CD4-positive, alpha-beta T cell (primary cell): ENCODE data around the gene GIPR. TPM values are rescaled to one million over a fixed set of nuclear protein-coding genes. Genes with fewer than 3 reads are reported as not detected.

Experiments
- ATAC-seq: fragments of 200-7000 bp; cut with Tn5 transposase; one replicate; pipeline ENCODE4 v1.10.0; 2022; ENCODE audit warnings: mild to moderate bottlenecking; ENCODE audit not compliant: poor library complexity
- CTCF ChIA-PET: fragments of 350-600 bp; sonication (Branson Sonifier 250); formaldehyde crosslinking; loops from one replicate; lab custom pipeline; 2021; ENCODE audit warnings: antibody characterized with exemption, inconsistent platforms; lab: Charles Lee
- POLR2A ChIA-PET: fragments of 350-600 bp; sonication (Branson Sonifier 250); formaldehyde crosslinking; loops from one replicate; lab custom pipeline; 2021; ENCODE audit warnings: antibody characterized with exemption, inconsistent platforms; lab: Charles Lee
- DNase-seq, 14 experiments: peaks; one replicate each; pipeline ENCODE4 v3.0.0-alpha.2; 2013 to 2020; ENCODE audit warnings: mixed read lengths in 2 of 14
- H3K27ac ChIP-seq, 2 donors: one replicate each; pipeline versions ENCODE4 v1.5.1 to v1.7.0; 2013; ENCODE audit warnings: low read length in 2 of 2, low read depth in 1 of 2, mild to moderate bottlenecking in 1 of 2
- H3K27me3 ChIP-seq, 2 experiments: 1 replicate in 1 of 2; 2 replicates in 1 of 2; pipeline versions ENCODE4 v1.6.1 to v1.7.0; 2013; ENCODE audit warnings: low read length in 2 of 2, control low read depth in 1 of 2, mild to moderate bottlenecking in 1 of 2, moderate library complexity in 1 of 2; ENCODE audit not compliant: insufficient read depth in 2 of 2, control insufficient read depth in 1 of 2
- H3K36me3 ChIP-seq: one replicate; pipeline ENCODE4 v1.6.1; 2013; ENCODE audit warnings: low read length, control low read depth; ENCODE audit not compliant: insufficient read depth
- H3K4me1 ChIP-seq: one replicate; pipeline ENCODE4 v1.6.1; 2013; ENCODE audit warnings: low read length, control low read depth; ENCODE audit not compliant: insufficient read depth
- H3K4me3 ChIP-seq: one replicate; pipeline ENCODE4 v1.5.1; 2013; ENCODE audit warnings: mild to moderate bottlenecking, low read length, moderate library complexity
- H3K9me3 ChIP-seq, 2 experiments: 1 replicate in 1 of 2; 2 replicates in 1 of 2; pipeline versions ENCODE4 v1.6.1 to v1.7.0; 2013; ENCODE audit warnings: low read length in 2 of 2, mild to moderate bottlenecking in 2 of 2, control low read depth in 1 of 2, moderate library complexity in 1 of 2; ENCODE audit not compliant: control insufficient read depth in 1 of 2, insufficient read depth in 1 of 2
- H3K27ac Mint-ChIP-seq: one replicate; pipeline ENCODE4 v1.8.0; 2020; ENCODE audit warnings: mixed read lengths
- H3K27me3 Mint-ChIP-seq: one replicate; pipeline ENCODE4 v1.8.0; 2021; ENCODE audit warnings: mixed read lengths
- H3K36me3 Mint-ChIP-seq: one replicate; pipeline ENCODE4 v1.8.0; 2021; ENCODE audit warnings: low read depth, mixed read lengths
- H3K4me1 Mint-ChIP-seq: one replicate; pipeline ENCODE4 v1.8.0; 2021; ENCODE audit warnings: low read depth, mixed read lengths
- H3K4me3 Mint-ChIP-seq: one replicate; pipeline ENCODE4 v1.8.0; 2020; ENCODE audit warnings: mild to moderate bottlenecking, mixed read lengths
- H3K9me3 Mint-ChIP-seq: one replicate; pipeline ENCODE4 v1.8.0; 2020; ENCODE audit warnings: mixed read lengths
- intact Hi-C, 2 experiments: fragments of 100-400 bp; cut with DNase I in 1 of 2; cut with micrococcal nuclease in 1 of 2; formaldehyde crosslinking; loops; one replicate each; pipeline versions ENCODE4 v1.15.1 to v1.9.0; 2023 to 2025; cut with DNase I, micrococcal nuclease
- total RNA-seq, 174 experiments: library from RNA in 2 of 174; stranded (reverse) in 2 of 174; gene quantifications; one replicate each; pipeline ENCODE4 v1.2.3 and lab custom pipeline; 2021 to 2026
- TF ChIP-seq, protein P1 (sequence below): fragments of 200-600 bp; IDR thresholded peaks from one replicate; pipeline ENCODE4 v1.8.0; 2022; ENCODE audit warnings: antibody characterized with exemption, mild to moderate bottlenecking

Gene GIPR
- total RNA-seq, 2 experiments from 2014 or later: 2.4 to 3.0 TPM

- peak in 5 of 14 experiments; percentile 16 to 58 (median 46) for DNase-seq
- peaks cover 46% of the 10 kb centered on the region for H3K4me1 ChIP-seq
- H3K27ac ChIP-seq: no peak overlapping the region
- H3K4me3 ChIP-seq: peak overlapping the region; percentile 57
- peaks cover 47% of the 10 kb centered on the region for H3K27me3 Mint-ChIP-seq
- H3K27me3 ChIP-seq: peaks cover 9 to 18% of the 10 kb centered on the region in 2 experiments
- intact Hi-C loops: no loop called here
- no peaks in the 10 kb centered on the region for H3K9me3 Mint-ChIP-seq
- ChIA-PET POLR2A (interaction anchor here (1.2 to 2.7 kb wide), 3 partner anchors 9 to 24 kb away, joined by 3 to 12 read pairs (median 4); partner anchors contain the start of genes QPCTL and SNRPD2), CTCF (interaction anchor here (1.0 to 2.5 kb wide), 3 partner anchors 9 to 229 kb away, joined by 4 to 16 read pairs (median 9); no protein-coding TSS in a partner anchor)
- H3K27ac Mint-ChIP-seq: no peak overlapping the region
- peak; percentile 24 for ATAC-seq
- H3K4me3 Mint-ChIP-seq: peak overlapping the region; percentile 87
- peaks cover 0 to 18% of the 10 kb centered on the region in 2 experiments for H3K9me3 ChIP-seq
- H3K36me3 ChIP-seq: no peaks in the 10 kb centered on the region
- TF ChIP-seq, protein P1, sequence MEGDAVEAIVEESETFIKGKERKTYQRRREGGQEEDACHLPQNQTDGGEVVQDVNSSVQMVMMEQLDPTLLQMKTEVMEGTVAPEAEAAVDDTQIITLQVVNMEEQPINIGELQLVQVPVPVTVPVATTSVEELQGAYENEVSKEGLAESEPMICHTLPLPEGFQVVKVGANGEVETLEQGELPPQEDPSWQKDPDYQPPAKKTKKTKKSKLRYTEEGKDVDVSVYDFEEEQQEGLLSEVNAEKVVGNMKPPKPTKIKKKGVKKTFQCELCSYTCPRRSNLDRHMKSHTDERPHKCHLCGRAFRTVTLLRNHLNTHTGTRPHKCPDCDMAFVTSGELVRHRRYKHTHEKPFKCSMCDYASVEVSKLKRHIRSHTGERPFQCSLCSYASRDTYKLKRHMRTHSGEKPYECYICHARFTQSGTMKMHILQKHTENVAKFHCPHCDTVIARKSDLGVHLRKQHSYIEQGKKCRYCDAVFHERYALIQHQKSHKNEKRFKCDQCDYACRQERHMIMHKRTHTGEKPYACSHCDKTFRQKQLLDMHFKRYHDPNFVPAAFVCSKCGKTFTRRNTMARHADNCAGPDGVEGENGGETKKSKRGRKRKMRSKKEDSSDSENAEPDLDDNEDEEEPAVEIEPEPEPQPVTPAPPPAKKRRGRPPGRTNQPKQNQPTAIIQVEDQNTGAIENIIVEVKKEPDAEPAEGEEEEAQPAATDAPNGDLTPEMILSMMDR: no peak
- peaks cover 44% of the 10 kb centered on the region for H3K4me1 Mint-ChIP-seq
- no peaks in the 10 kb centered on the region for H3K36me3 Mint-ChIP-seq
Observed at GRCh38 chr19:45668342-45668871, 386 bp downstream of the GIPR start.

GRCh38 chr19:45670670-45671453 lies 2.8 kb downstream of the GIPR start:
- TF ChIP-seq, protein P1: no peak
- intact Hi-C loops: no loop called here
- peaks cover 39% of the 10 kb centered on the region for H3K4me1 Mint-ChIP-seq
- no peaks in the 10 kb centered on the region for H3K36me3 Mint-ChIP-seq
- H3K4me3 Mint-ChIP-seq: peak overlapping the region; percentile 56
- no peaks in the 10 kb centered on the region for H3K36me3 ChIP-seq
- ATAC-seq: peak; percentile 18
- DNase-seq: peak in 10 of 14 experiments; percentile 23 to 75 (median 39)
- H3K9me3 Mint-ChIP-seq: no peaks in the 10 kb centered on the region
- POLR2A ChIA-PET: interaction anchor here (0.6 to 1.7 kb wide), 4 partner anchors 17 to 192 kb away, joined by 3 to 5 read pairs (median 4); partner anchors contain the start of gene QPCTL
- H3K4me1 ChIP-seq: peaks cover 40% of the 10 kb centered on the region
- H3K4me3 ChIP-seq: no peak overlapping the region
- CTCF ChIA-PET: no interaction called here
- H3K9me3 ChIP-seq: peaks cover 0 to 18% of the 10 kb centered on the region in 2 experiments
- no peak overlapping the region for H3K27ac Mint-ChIP-seq
- peaks cover 38% of the 10 kb centered on the region for H3K27me3 Mint-ChIP-seq
- no peak overlapping the region for H3K27ac ChIP-seq
- H3K27me3 ChIP-seq: peaks cover 9 to 18% of the 10 kb centered on the region in 2 experiments

- Mint-ChIP-seq H3K36me3 (no peaks in the 10 kb centered on the region), H3K27ac (no peak overlapping the region), H3K4me1 (peaks cover 26% of the 10 kb centered on the region), H3K9me3 (no peaks in the 10 kb centered on the region), H3K27me3 (peaks cover 21% of the 10 kb centered on the region), H3K4me3 (no peak overlapping the region)
- CTCF ChIA-PET: interaction anchor here (0.7 to 1.2 kb wide), 2 partner anchors 142 to 143 kb away, joined by 3 to 5 read pairs; no protein-coding TSS in a partner anchor
- Histone ChIP-seq H3K9me3 (peaks cover 0 to 14% of the 10 kb centered on the region in 2 experiments), H3K27me3 (peaks cover 9 to 13% of the 10 kb centered on the region in 2 experiments), H3K36me3 (no peaks in the 10 kb centered on the region), H3K4me3 (no peak overlapping the region), H3K4me1 (peaks cover 32% of the 10 kb centered on the region), H3K27ac (no peak overlapping the region)
- POLR2A ChIA-PET: interaction anchor here (3.7 kb wide), 1 partner anchor 18 kb away, joined by 33 read pairs; the partner anchor contains the start of genes QPCTL and SNRPD2
- no peak for ATAC-seq
- DNase-seq: no peak
- intact Hi-C loops: no loop called here
- TF ChIP-seq, protein P1: no peak
Observed at GRCh38 chr19:45674946-45675345, 6.9 kb downstream of the GIPR start.
